Measurements from ENCODE around the gene IL5RA. TPM values are rescaled to one million over a fixed set of nuclear protein-coding genes. Genes with fewer than 3 reads are reported as not detected.

IL5RA gene
- total RNA-seq, 4 donors from 2014 or later, result 0.59 TPM; not detected in 3

DNA sequence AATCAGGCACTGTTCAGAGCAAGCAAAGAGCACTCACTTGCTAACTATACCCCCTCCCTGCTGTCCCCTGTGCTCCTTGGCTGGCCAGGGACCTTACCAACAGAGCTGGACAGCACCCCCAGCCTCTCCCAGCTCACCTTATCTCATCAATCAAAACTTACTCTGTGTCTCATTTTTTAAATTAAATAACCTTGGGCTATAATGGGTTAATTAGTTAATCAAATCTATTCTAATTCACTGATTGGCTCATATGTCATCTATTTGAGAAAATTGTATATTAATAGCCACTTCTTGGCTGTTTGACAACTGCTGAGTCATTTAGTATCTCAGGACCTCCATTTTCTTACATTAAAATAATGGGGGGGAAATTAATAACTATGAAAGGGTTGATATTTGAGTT lies 22.9 kb downstream of the IL5RA start:
- Histone ChIP-seq H3K4me1 (no peaks in the 10 kb centered on the region), H3K27me3 (no peaks in the 10 kb centered on the region), H3K36me3 (no peaks in the 10 kb centered on the region), H3K27ac (no peak overlapping the region), H3K9me3 (no peaks in the 10 kb centered on the region), H3K4me3 (no peak overlapping the region)
- TF ChIP-seq EP300 (IDR thresholded peaks at IDR 0.05) (no peak), POLR2A (IDR thresholded peaks at IDR 0.05) (no peak)
- DNase-seq (ENCODE audit: low spot score in 2 of 2), result no peak

DNA sequence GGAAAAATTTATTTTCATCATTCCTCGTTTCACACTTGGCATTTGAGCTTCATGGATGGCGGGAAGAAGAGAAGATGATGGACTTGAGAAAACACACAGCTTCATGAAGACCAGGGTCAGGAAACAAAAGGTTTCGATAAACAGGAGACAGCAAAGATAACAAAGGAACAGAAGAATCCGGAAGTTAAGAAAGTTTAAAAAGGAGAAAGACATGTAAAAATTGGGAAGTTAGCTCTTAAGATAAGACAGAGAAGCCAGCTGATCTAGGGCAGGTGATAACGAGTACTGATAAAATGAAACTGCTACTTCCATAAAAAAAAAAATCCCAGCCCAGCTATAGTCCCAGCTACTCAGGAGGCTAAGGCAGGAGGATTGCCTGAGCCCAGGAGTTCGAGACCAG lies 23.9 kb downstream of the IL5RA start:
- no peaks in the 10 kb centered on the region for H3K27me3 ChIP-seq
- H3K27ac ChIP-seq, result no peak overlapping the region
- no peak for TF ChIP-seq POLR2A (IDR thresholded peaks at IDR 0.05)
- no peak for TF ChIP-seq EP300 (IDR thresholded peaks at IDR 0.05)
- TF ChIP-seq, protein P1, sequence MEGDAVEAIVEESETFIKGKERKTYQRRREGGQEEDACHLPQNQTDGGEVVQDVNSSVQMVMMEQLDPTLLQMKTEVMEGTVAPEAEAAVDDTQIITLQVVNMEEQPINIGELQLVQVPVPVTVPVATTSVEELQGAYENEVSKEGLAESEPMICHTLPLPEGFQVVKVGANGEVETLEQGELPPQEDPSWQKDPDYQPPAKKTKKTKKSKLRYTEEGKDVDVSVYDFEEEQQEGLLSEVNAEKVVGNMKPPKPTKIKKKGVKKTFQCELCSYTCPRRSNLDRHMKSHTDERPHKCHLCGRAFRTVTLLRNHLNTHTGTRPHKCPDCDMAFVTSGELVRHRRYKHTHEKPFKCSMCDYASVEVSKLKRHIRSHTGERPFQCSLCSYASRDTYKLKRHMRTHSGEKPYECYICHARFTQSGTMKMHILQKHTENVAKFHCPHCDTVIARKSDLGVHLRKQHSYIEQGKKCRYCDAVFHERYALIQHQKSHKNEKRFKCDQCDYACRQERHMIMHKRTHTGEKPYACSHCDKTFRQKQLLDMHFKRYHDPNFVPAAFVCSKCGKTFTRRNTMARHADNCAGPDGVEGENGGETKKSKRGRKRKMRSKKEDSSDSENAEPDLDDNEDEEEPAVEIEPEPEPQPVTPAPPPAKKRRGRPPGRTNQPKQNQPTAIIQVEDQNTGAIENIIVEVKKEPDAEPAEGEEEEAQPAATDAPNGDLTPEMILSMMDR (IDR thresholded peaks at IDR 0.05), result no peak
- H3K4me3 ChIP-seq, result no peak overlapping the region
- 85 to 88% methylated on average over 6 of the region's 6 CpGs for WGBS, 2 donors
- H3K4me1 ChIP-seq, result no peaks in the 10 kb centered on the region
- DNase-seq (ENCODE audit: low spot score in 2 of 2), result no peak
- H3K9me3 ChIP-seq, result no peaks in the 10 kb centered on the region
- no peaks in the 10 kb centered on the region for H3K36me3 ChIP-seq

DNA sequence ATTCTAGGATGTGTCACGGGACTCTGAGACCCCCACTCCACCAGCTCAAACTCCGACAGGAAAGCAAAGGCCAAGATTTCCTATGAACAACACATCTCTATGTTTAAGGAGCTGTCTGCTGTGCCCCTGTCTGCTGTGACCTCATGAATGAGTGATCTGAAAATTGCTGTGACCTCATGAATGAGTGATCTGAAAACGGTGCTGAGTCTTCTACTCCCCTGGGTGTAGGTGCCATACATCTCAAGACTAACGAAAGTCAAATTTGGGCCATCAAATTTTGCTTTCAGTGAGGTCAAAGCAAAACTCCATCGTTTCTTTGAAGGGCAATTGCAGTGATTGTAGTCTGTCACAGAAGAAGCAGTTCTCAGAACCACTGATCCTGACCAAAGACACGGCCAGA lies 24.4 kb downstream of the IL5RA start:
- Histone ChIP-seq H3K27me3 (no peaks in the 10 kb centered on the region), H3K9me3 (no peaks in the 10 kb centered on the region), H3K4me3 (no peak overlapping the region), H3K36me3 (no peaks in the 10 kb centered on the region), H3K4me1 (no peaks in the 10 kb centered on the region), H3K27ac (no peak overlapping the region)
- TF ChIP-seq EP300 (IDR thresholded peaks at IDR 0.05), result no peak
- TF ChIP-seq, protein P1 (IDR thresholded peaks at IDR 0.05), result no peak
- TF ChIP-seq POLR2A (IDR thresholded peaks at IDR 0.05), result no peak
- WGBS, 2 donors, result 82 to 84% methylated on average over 6 of the region's 6 CpGs
- no peak for DNase-seq (ENCODE audit: low spot score in 2 of 2)

DNA sequence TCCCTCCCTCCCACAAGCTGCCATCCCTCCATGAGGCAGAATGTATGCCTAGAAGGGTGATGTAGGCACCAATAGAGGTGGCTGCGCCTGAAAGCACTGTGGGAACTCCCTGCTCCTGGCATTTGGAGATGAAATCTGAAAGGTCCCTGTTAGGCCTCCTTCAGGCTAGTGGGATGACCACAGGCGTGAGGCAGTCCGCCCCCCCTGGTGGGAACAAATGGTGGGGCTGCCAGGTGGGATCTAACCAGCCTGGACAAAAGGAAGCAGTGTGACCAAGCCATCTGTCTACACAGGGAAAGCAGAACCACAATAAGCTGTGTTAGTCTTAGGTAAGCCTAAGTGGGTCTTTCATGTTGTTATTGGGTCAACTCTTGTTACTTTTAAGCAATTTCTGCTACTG lies 25.3 kb downstream of the IL5RA start:
- no peaks in the 10 kb centered on the region for H3K4me1 ChIP-seq
- no peak overlapping the region for H3K4me3 ChIP-seq
- H3K27ac ChIP-seq, result no peak overlapping the region
- WGBS, 2 donors, result 89 to 96% methylated on average over 3 of the region's 3 CpGs
- no peak for TF ChIP-seq POLR2A (IDR thresholded peaks at IDR 0.05)
- no peak for TF ChIP-seq EP300 (IDR thresholded peaks at IDR 0.05)
- TF ChIP-seq, protein P1 (IDR thresholded peaks at IDR 0.05), result no peak
- no peaks in the 10 kb centered on the region for H3K9me3 ChIP-seq
- H3K36me3 ChIP-seq, result no peaks in the 10 kb centered on the region
- no peak for DNase-seq (ENCODE audit: low spot score in 2 of 2)
- no peaks in the 10 kb centered on the region for H3K27me3 ChIP-seq

DNA sequence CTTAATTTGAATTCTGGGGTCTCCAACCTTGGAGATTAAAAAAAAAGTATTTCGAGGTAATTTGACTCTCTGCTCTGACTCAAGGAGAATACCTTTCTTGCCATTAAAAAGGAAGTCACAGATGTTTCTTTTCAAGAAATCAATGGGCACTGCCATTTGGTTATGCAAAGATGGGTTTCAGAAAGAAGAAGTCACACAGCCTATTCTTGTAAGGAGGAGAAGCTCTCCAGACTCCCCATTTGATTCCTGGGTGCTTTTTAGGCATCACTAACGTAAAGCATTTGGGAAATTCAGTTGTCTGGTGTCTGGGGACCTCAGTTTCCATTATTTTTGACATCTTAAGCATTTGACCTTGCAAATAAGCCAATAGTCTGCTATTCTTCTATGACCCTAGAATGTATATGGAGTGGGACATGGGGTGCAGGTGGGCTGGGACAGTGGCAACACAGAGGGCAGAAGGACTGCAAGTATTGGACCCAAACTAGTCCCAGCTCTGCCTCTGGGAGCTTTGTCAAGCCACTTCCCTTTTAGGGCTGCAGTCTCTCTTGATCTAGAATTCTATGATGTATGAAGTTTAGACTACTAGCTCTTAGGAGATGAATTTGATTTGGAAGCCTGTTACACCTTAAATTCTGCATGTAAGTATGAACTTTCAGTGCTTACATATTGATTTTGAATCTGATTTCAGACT lies 27.8 kb downstream of the IL5RA start:
- Histone ChIP-seq H3K4me3 (no peak overlapping the region), H3K27ac (no peak overlapping the region), H3K9me3 (no peaks in the 10 kb centered on the region), H3K4me1 (no peaks in the 10 kb centered on the region), H3K27me3 (no peaks in the 10 kb centered on the region), H3K36me3 (no peaks in the 10 kb centered on the region)
- 80 to 84% methylated on average over 2 of the region's 2 CpGs for WGBS, 2 donors
- DNase-seq (ENCODE audit: low spot score in 2 of 2), result no peak
- TF ChIP-seq EP300 (IDR thresholded peaks at IDR 0.05) (no peak), POLR2A (IDR thresholded peaks at IDR 0.05) (no peak)
- TF ChIP-seq, protein P1 (IDR thresholded peaks at IDR 0.05), result no peak
